Activated T-helper 1 cell treated with anti-CD3 and anti-CD28 coated beads, Interleukin-12 subunit alpha, Interleukin-12 subunit beta, Interleukin-2, Interleukin-4 antibody, amounts not matched to agents 30 ng/mL and 10 ng/mL and 1 ng/mL, durations not matched to agents 14 hours and 24 hours and 36 hours (primary cell): ENCODE data around the gene TINAGL1. TPM values are rescaled to one million over a fixed set of nuclear protein-coding genes. Genes with fewer than 3 reads are reported as not detected.

ENCODE experiments used
- DNase-seq: peaks from one replicate; pipeline ENCODE4 v3.0.0; 2021; ENCODE audit warnings: low spot score
- H3K27ac Mint-ChIP-seq: one replicate; pipeline ENCODE4 v1.8.0; 2021; ENCODE audit warnings: mild to moderate bottlenecking, mixed read lengths
- H3K27me3 Mint-ChIP-seq: one replicate; pipeline ENCODE4 v1.8.0; 2022; ENCODE audit warnings: mild to moderate bottlenecking, moderate library complexity, mixed read lengths; ENCODE audit not compliant: insufficient read depth
- H3K36me3 Mint-ChIP-seq: one replicate; pipeline ENCODE4 v1.8.0; 2021; ENCODE audit warnings: low read depth, mixed read lengths
- H3K4me1 Mint-ChIP-seq: one replicate; pipeline ENCODE4 v1.8.0; 2021; ENCODE audit warnings: low read depth, mixed read lengths
- H3K4me3 Mint-ChIP-seq: one replicate; pipeline ENCODE4 v1.8.0; 2021; ENCODE audit warnings: mild to moderate bottlenecking, moderate library complexity, mixed read lengths
- H3K9me3 Mint-ChIP-seq: one replicate; pipeline ENCODE4 v1.8.0; 2021; ENCODE audit warnings: mixed read lengths
- intact Hi-C: fragments of 100-400 bp; cut with micrococcal nuclease; formaldehyde crosslinking; loops from one replicate; pipeline ENCODE4 v1.15.1; 2024
- total RNA-seq: library from RNA; stranded (reverse); gene quantifications from 2 replicates; pipeline ENCODE4 v1.2.3, GENCODE V29; 2022

Gene TINAGL1, protein sequence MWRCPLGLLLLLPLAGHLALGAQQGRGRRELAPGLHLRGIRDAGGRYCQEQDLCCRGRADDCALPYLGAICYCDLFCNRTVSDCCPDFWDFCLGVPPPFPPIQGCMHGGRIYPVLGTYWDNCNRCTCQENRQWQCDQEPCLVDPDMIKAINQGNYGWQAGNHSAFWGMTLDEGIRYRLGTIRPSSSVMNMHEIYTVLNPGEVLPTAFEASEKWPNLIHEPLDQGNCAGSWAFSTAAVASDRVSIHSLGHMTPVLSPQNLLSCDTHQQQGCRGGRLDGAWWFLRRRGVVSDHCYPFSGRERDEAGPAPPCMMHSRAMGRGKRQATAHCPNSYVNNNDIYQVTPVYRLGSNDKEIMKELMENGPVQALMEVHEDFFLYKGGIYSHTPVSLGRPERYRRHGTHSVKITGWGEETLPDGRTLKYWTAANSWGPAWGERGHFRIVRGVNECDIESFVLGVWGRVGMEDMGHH
- not detected in 2 replicates for total RNA-seq

GRCh38 chr1:31576201-31576669 lies at the start of gene TINAGL1:
TSS of gene TINAGL1 (plus strand) at chr1:31576515. CDS start at chr1:31577149, 634 bp downstream.
- intact Hi-C loops = no loop called here
- DNase-seq = no peak
- H3K4me3 Mint-ChIP-seq = no peak within 1 kb of the TSS
- H3K27ac Mint-ChIP-seq = no peak within 1 kb of the TSS
- no peaks in the 10 kb centered on the region for H3K9me3 Mint-ChIP-seq
- no peaks in the 10 kb centered on the region for H3K36me3 Mint-ChIP-seq
- H3K27me3 Mint-ChIP-seq = peaks cover 10% of the 10 kb centered on the region
- no peaks in the 10 kb centered on the region for H3K4me1 Mint-ChIP-seq

DNA sequence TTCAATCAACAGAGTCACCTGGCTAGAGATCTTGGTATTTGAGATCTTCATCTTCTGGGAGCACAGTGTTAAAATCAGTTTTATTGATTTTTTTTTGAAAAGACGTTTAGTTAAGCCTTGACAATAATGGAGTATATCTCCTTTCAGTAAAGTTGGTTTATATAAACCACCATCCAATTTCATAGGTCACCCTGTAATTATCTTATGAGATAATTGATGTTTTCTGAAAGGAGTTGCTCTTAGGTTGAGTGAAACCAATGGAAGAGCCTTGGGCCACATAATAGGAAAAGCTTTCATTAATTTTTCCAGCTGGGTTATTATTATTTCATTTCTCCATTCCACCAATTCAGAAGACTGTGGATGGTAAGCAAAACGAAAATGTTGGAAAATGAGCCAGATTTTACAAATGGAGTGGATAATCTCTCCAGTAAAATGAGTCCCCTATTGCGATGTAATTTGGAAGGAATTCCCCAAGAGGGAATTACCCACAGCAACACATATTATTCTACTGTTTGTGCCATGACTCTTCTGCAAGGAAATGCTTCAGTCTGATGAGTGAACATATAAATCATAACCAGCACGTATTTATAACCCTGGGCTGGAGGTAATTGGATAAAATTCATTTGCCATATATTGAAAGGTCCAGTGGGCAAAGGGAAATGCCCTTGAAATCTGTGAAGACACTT lies 46.2 kb upstream of the TINAGL1 start:
- DNase-seq = no peak
- intact Hi-C loops = no loop called here
- no peak overlapping the region for H3K27ac Mint-ChIP-seq
- H3K4me3 Mint-ChIP-seq = no peak overlapping the region
- H3K4me1 Mint-ChIP-seq = no peaks in the 10 kb centered on the region
- H3K9me3 Mint-ChIP-seq = no peaks in the 10 kb centered on the region
- H3K36me3 Mint-ChIP-seq = no peaks in the 10 kb centered on the region
- peaks cover 33% of the 10 kb centered on the region for H3K27me3 Mint-ChIP-seq

- intact Hi-C loops = no loop called here
- H3K4me3 Mint-ChIP-seq = no peak overlapping the region
- no peaks in the 10 kb centered on the region for H3K36me3 Mint-ChIP-seq
- no peak overlapping the region for H3K27ac Mint-ChIP-seq
- peaks cover 45% of the 10 kb centered on the region for H3K27me3 Mint-ChIP-seq
- H3K9me3 Mint-ChIP-seq = no peaks in the 10 kb centered on the region
- no peak for DNase-seq
- H3K4me1 Mint-ChIP-seq = peaks cover 8% of the 10 kb centered on the region
Observed at GRCh38 chr1:31531177-31531999, 44.9 kb upstream of the TINAGL1 start.

GRCh38 chr1:31532173-31532572 lies 44.1 kb upstream of the TINAGL1 start:
- peaks cover 48% of the 10 kb centered on the region for H3K27me3 Mint-ChIP-seq

GRCh38 chr1:31535561-31535960 lies 40.8 kb upstream of the TINAGL1 start:
- Mint-ChIP-seq H3K9me3 (no peaks in the 10 kb centered on the region), H3K27me3 (peaks cover 37% of the 10 kb centered on the region), H3K4me3 (no peak overlapping the region), H3K4me1 (peaks cover 8% of the 10 kb centered on the region), H3K36me3 (no peaks in the 10 kb centered on the region), H3K27ac (no peak overlapping the region)
- intact Hi-C loops = no loop called here
- no peak for DNase-seq

More at GRCh38 chr1:31532173-31532572, 44.1 kb upstream of the TINAGL1 start:
- intact Hi-C loops = no loop called here
- H3K27ac Mint-ChIP-seq = no peak overlapping the region
- no peak overlapping the region for H3K4me3 Mint-ChIP-seq
- H3K36me3 Mint-ChIP-seq = no peaks in the 10 kb centered on the region
- no peak for DNase-seq
- H3K4me1 Mint-ChIP-seq = peaks cover 8% of the 10 kb centered on the region
- H3K9me3 Mint-ChIP-seq = no peaks in the 10 kb centered on the region

- no peaks in the 10 kb centered on the region for H3K36me3 Mint-ChIP-seq
- peaks cover 25% of the 10 kb centered on the region for H3K27me3 Mint-ChIP-seq
- H3K4me1 Mint-ChIP-seq = peaks cover 8% of the 10 kb centered on the region
- no peak overlapping the region for H3K4me3 Mint-ChIP-seq
- intact Hi-C loops = no loop called here
- H3K9me3 Mint-ChIP-seq = no peaks in the 10 kb centered on the region
- H3K27ac Mint-ChIP-seq = no peak overlapping the region
- no peak for DNase-seq
Observed at GRCh38 chr1:31539329-31539728, 37.0 kb upstream of the TINAGL1 start.

- Mint-ChIP-seq H3K4me3 (no peak overlapping the region), H3K27me3 (peaks cover 9% of the 10 kb centered on the region), H3K4me1 (peaks cover 2% of the 10 kb centered on the region), H3K27ac (no peak overlapping the region), H3K9me3 (no peaks in the 10 kb centered on the region), H3K36me3 (no peaks in the 10 kb centered on the region)
- intact Hi-C loops = no loop called here
- DNase-seq = no peak
Observed at GRCh38 chr1:31541194-31541593, 35.1 kb upstream of the TINAGL1 start.

DNA sequence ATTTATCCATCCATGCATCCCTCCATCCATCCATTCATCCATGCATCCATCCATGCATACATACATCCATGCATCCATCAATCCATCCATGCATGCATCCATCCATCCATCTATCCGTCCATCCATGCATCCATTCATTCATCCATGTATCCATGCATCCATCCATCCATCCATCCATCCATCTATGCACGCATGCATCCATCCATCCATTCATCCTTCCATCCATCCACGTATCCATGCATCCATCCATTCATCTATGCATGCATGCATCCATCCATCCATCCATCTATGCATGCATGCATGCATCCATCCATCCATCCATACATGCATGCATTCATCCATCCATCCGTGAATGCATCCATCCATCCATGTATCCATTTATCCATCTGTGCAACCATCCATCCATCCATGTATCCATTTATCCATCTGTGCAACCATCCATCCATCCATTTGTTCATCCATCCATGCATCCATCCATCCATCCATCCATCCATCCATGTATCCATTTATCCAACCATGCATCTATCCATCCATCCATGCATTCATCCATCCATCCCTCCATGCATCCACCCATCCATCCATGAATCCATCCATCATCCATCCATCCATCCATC lies 30.3 kb upstream of the TINAGL1 start:
- Mint-ChIP-seq H3K4me1 (peaks cover 12% of the 10 kb centered on the region), H3K27ac (no peak overlapping the region), H3K27me3 (peaks cover 5% of the 10 kb centered on the region), H3K9me3 (no peaks in the 10 kb centered on the region), H3K36me3 (no peaks in the 10 kb centered on the region), H3K4me3 (no peak overlapping the region)
- no peak for DNase-seq
- intact Hi-C loops = loop anchor here (5.0 kb wide), 1 partner anchor 84 kb away; no protein-coding TSS in a partner anchor

DNA sequence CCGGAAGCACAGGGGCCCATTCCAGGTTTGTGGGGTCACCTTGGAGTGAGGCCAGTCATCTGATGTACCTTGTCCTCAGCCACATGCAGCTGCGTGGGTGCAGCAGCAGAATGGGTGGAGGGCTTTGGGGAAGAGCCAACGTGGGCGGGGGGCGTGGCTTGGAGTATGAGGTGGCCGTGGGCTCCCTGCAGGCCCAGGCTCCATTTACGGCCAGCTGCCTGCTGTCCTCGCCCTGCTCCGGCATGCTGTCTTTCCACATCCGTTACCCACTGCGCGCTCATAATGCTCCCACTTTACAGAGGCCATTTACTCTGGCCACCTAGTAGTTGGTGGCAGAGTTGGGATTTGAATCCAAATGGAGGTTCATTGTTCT lies 27.8 kb upstream of the TINAGL1 start:
- intact Hi-C loops = loop anchor here (2.0 to 5.0 kb wide), 2 partner anchors 86 to 252 kb away; partner anchors contain the start of genes SNRNP40 and ZCCHC17
- no peak for DNase-seq
- peaks cover 12% of the 10 kb centered on the region for H3K4me1 Mint-ChIP-seq
- no peak overlapping the region for H3K27ac Mint-ChIP-seq
- H3K9me3 Mint-ChIP-seq = no peaks in the 10 kb centered on the region
- peaks cover 4% of the 10 kb centered on the region for H3K27me3 Mint-ChIP-seq
- no peaks in the 10 kb centered on the region for H3K36me3 Mint-ChIP-seq
- no peak overlapping the region for H3K4me3 Mint-ChIP-seq

- intact Hi-C loops = loop anchor here (1.0 to 5.0 kb wide), 5 partner anchors 87 to 365 kb away; partner anchors contain the start of genes SNRNP40 and ZCCHC17
- Mint-ChIP-seq H3K27me3 (peaks cover 9% of the 10 kb centered on the region), H3K4me3 (peak overlapping the region; percentile 27), H3K4me1 (peaks cover 12% of the 10 kb centered on the region), H3K9me3 (no peaks in the 10 kb centered on the region), H3K27ac (no peak overlapping the region), H3K36me3 (no peaks in the 10 kb centered on the region)
- peak; percentile 82 for DNase-seq
Observed at GRCh38 chr1:31548907-31549808, 27.2 kb upstream of the TINAGL1 start.

- Mint-ChIP-seq H3K9me3 (no peaks in the 10 kb centered on the region), H3K4me3 (peak overlapping the region; percentile 5)
Observed at GRCh38 chr1:31549809-31550620, 26.3 kb upstream of the TINAGL1 start.

More at GRCh38 chr1:31549809-31550620, 26.3 kb upstream of the TINAGL1 start:
- H3K27ac Mint-ChIP-seq = no peak overlapping the region
- H3K4me1 Mint-ChIP-seq = peaks cover 12% of the 10 kb centered on the region
- no peaks in the 10 kb centered on the region for H3K36me3 Mint-ChIP-seq
- DNase-seq = no peak
- intact Hi-C loops = loop anchor here (1.0 to 5.0 kb wide), 5 partner anchors 88 to 366 kb away; partner anchors contain the start of genes SNRNP40 and ZCCHC17
- H3K27me3 Mint-ChIP-seq = peaks cover 14% of the 10 kb centered on the region
